DND-41 (cell line): ENCODE measurements around the gene STAM.

Experiments used
- CTCF ChIP-seq: IDR thresholded peaks from 2 replicates; pipeline ENCODE4 v1.5.1; 2012; ENCODE audit warnings: borderline replicate concordance, low read length, moderate library complexity, mild to moderate bottlenecking; ENCODE audit not compliant: poor library complexity, severe bottlenecking; ENCODE audit errors: extremely low read depth
- EZH2 ChIP-seq: IDR thresholded peaks from 3 replicates; pipeline ENCODE4 v1.6.1; 2012; ENCODE audit warnings: borderline replicate concordance, low read depth, mild to moderate bottlenecking, moderate library complexity, low read length, inconsistent platforms; ENCODE audit not compliant: severe bottlenecking

GRCh38 chr10:17683541-17683940 is 39.6 kb downstream of the STAM start:
- TF ChIP-seq CTCF = no peak
- no peak for TF ChIP-seq EZH2
